Glomerular visceral epithelial cell (primary cell): ENCODE measurements around the gene CSTF3.
A peak's percentile ranks its signal among the peaks of the same experiment; 100 is the strongest.
"Not testable (repeated sequence)": the region's sequence is repeated elsewhere in the genome, so short reads cannot be mapped to it uniquely, and the experiment has no call there.

ENCODE experiments used
- DNase-seq: peaks from one replicate; pipeline ENCODE4 v3.0.0-alpha.2; 2016; ENCODE audit errors: extremely low spot score

CSTF3 gene

GRCh38 chr11:33160587-33160986, 693 bp downstream of the CSTF3 start:
- no peak for DNase-seq

GRCh38 chr11:33160136-33160535, 1.1 kb downstream of the CSTF3 start:
- peak; percentile 53 for DNase-seq

DNA sequence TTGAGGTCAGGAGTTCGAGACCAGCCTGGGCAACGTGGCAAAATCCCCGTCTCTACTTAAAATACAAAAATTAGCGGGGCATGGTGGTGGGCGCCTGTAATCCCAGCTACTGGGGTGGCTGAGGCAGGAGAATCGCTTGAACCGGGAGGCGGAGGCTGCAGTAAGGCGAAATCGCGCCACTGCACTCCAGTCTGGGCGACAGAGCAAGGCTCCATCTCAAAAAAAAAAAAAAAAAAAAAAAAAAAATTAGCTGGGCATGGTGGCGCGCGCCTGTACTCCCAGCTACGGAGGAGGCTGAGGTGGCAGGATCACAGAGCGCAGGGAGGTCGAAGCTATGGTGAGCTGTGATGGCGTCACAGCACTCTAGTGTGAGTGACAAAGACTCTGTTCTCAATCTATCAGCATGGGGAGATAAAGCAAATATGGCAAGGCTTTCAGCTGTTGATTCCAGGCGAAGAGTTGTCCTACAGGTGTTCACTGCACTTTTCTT, 1.9 kb downstream of the CSTF3 start:
- DNase-seq, result not testable (repeated sequence)

- no peak for DNase-seq
These were observed 2.5 kb downstream of the CSTF3 start for GRCh38 chr11:33158596-33159275.

DNA sequence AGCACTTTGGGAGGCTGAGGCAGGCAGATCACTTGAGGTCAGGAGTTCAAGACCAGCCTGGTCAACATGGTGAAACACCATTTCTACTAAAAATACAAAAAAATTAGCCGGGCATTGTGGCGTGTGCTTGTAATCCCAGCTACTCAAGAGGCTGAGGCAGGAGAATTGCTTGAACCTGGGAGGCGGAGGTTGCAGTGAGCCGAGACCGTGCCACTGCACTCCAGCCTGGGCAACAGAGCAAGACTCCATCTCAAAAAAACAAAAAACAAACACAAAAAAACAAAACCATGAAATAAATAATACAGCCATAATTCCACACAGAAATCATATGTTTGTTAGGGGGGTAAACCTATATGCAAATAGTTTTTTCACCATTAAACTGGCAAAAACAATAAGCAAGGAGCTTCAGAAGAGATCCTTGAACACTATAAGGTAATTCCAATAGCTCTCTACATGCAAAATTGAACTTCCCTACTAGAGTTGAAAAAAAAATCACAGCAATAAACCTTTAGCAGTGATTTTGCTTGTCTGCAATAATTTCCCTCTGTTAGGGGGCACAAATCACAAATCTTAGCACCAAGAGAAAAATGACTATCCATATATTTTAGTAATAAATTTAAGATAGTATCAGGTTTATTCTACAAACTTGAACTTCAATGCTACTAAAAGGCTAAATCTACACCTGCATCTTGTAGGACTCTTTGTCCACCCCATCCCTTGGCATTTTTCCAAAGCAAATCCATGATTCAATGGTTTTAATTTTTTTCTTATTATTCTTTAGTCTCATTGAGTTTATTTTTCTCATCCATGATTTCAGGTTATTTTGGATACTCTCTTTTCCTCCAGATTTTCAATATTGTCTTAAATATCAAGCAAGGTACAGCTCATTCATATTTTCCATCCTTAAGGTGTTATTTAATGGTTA, 3.9 kb downstream of the CSTF3 start:
- no peak for DNase-seq

DNA sequence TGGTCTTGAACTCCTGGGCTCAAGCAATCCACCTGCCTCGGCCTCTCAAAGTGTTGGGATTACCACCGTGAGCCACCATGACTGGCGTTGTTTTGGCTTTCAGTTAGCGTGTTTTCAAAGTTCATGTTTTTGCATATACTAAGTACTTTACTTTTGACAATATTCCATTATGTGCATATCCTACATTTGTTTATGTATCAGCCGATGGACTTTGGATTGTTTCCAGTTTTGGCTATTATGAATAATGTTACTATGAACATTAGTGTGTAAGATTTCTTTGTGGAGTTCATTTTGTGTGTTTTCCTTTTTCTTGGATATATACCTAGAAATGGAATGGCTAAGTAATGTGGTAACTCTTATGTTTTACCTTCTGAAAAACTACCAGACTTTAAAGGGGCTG, 9.9 kb downstream of the CSTF3 start:
- DNase-seq, result no peak

DNA sequence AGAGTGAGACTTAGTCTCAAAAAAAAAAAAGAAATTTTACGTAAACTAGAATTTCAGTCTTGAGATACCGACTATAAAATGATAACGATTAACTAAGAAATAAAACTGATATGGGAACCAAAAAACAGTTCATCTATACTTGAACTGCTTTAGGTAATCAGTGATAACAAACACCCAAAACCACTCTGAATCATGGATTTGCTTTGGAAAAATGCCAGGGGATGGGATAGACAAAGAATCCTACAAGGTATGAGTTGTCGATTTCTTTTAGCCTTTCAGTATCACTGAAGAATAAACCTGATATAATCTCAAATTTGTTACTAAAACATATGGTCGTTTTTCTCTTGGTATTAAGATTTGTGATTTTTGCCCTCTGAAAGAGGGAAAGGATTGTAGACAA, 13.7 kb downstream of the CSTF3 start:
- DNase-seq, result peak; percentile 39

DNA sequence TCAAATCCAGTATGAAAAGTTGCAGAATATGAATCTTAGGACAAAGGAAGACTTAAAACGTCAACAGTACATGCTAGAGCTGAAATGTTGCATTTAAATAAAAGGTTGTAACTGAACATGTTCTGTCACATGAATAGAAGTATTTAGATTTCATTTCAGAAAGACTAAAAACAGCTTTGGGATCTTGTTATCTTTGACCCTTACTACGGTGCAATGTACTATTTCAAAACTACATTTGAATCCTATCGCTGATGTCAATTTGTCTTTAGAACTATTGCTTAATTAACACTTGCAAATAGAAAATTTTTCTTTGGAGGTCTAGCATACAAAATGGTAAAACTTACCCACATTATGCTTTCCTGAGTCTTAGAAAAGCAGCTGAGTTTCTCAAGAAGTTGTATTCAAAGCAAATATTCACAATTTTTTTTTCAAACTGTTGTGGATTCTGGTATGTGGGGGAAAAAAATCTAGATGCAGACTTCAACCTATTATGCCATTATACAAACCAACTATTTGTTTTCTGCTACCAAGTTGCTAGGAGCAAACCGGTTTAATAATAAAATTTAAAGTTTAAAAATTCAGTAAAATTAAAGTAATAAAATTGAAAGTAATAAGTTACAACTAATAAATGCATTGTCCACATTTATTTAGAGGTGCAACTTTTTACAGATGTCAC, 25.4 kb downstream of the CSTF3 start:
- DNase-seq, result no peak

DNA sequence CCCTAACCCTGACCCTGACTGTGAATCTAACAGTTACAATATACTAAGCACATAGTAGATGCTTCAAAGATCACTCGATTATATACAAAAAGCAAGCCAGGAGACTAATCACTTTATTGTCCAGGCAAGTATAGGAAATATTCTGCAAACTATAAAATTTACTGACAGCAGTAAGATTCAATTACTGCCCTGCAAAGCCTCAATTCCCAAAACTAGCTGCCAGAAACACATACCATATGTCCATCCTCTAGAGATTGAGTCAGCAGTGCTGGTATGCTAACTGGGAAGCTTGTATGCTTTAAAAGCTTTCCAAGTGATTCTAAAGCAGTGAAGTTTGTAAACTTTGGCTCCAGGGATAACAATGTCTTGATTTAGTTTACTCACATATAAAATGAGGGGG, 26.1 kb downstream of the CSTF3 start:
- no peak for DNase-seq

GRCh38 chr11:33134276-33134675, 27.0 kb downstream of the CSTF3 start:
- no peak for DNase-seq

- no peak for DNase-seq
These were observed 27.5 kb downstream of the CSTF3 start for GRCh38 chr11:33133761-33134160.

DNA sequence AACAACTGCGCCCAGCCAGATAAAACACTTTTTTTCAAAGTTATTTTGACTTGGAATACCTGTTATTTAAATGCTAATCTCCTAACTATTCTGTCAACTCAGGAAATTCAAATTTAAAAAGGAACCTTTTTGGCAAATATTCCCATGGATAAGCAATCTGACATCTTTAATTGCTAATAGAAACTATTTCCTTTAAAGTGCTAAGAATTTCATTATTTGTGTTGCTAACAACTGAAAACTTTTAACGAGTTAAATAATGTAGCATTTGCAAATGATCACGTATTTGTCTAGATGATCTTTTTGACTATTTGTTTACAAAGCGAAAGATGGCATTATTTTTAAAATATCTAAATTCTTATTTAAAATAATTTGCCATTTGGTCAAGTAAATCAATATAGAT, 28.8 kb downstream of the CSTF3 start:
- no peak for DNase-seq

- DNase-seq, result no peak
These were observed 32.5 kb downstream of the CSTF3 start for GRCh38 chr11:33128739-33129138.

DNA sequence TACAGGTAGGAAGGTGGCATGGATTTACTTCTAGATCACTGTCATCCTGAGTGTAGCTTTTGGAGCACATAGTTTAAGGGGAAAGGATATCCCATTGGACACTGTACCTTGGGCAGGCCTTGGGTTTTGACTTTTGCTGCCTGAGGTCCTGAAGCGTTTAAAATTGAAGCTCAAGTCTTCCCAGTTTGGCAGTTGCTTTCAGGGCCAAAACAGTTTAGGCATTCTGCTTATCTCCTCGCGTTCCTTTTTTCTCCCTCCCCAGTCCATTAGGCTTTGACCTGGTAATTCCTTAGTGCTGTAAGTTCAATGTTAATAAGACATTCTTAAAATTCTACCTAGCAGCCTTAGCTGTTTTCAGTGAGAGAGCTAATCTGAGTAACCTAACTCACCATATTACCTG, 35.7 kb downstream of the CSTF3 start:
- DNase-seq, result no peak

DNA sequence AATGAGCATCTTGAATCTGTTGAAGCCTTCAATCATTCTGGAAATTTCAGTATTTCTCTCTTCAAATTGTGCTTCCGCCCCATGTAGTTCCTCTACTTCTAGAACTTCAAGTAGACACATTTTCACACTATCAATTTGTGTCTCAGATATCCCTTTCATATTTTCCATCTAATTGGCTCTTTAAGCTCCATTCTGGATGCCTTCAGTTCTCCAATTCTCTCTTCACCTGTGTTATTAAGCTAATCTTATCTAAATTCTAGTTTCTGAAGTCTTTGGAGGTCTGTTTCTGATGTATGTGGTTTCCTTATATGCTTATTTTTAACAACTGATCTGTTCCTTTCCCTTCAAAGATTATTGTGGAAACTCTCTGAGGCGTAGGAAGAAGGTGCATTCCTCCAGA, 36.3 kb downstream of the CSTF3 start:
- DNase-seq, result no peak

GRCh38 chr11:33122696-33123095, 38.6 kb downstream of the CSTF3 start:
- not testable (repeated sequence) for DNase-seq

DNA sequence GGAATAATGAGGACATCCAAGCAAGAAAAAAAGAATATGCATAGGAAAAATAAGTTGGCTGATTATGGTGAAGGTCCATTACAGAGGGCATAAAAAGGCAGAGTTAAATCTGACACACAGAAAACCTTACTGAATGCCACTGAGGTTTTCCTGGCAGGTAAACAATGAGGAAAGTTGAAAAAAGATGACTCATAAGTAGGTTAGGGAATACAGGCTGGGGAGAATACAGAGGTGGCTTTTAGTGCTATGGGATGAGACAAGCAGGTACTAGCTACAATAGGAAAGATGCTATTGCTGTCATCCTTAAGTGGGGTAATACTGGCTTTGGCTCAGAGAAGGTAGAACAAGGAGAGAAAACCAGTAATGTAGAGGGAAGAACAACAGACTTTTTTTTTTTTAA, 44.7 kb downstream of the CSTF3 start:
- DNase-seq, result peak; percentile 34

- DNase-seq, result no peak
These were observed 51.2 kb downstream of the CSTF3 start for GRCh38 chr11:33110083-33110482.

DNA sequence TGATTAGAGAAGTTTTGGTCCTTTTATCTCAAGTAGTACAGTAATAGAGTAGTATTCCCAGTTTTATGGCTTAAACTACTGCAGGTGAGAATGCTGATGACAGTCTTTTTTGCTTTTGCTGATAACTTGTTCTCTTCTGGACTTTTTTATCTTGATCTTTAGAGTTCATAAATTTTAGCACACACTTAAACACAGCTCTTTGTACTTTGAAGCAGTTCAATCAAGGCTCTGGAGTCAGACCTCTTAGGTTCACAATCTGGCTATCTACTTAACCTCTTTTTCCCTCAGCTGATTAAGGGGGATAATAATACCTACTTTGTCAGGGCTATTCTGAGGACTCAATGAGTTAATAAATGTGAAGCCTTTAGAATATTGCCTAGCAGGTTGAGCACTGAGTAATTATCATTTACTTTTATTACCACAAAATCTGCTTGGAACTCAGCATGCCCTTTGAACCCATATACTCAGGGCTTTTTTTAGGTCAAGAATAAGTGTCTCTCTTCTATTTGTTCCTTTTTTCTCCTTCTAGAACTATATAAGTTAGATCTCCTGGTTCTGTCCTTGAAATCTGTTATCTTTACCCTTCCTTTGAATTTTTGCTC, 51.9 kb downstream of the CSTF3 start:
- DNase-seq, result no peak

- DNase-seq, result no peak
These were observed 57.4 kb downstream of the CSTF3 start for GRCh38 chr11:33103836-33104235.

DNA sequence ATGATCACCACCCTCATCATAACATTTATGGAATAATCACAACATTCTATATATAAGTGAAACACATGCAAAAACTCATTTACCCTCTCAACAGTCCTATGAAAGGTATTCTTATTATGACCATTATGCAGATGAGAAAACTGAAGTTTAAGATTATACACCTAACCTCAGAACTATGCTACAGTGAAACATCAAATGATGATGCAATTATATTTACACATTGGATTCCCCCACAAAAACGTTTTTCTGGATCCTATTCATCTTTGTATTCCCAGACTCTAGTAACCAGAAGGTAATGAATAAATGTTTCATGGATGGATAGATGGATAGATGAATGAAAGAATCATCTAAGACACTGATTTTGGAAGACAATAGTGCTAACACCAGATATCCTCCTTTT, 67.1 kb downstream of the CSTF3 start:
- DNase-seq, result no peak

- peak; percentile 9 for DNase-seq
These were observed 71.5 kb downstream of the CSTF3 start for GRCh38 chr11:33089776-33090175.
